Bronchial epithelial cell (primary cell): ENCODE measurements around the gene TECPR2. TPM values are rescaled to one million over a fixed set of nuclear protein-coding genes. Genes with fewer than 3 reads are reported as not detected.

Experiments used
- DNase-seq: peaks from one replicate; pipeline ENCODE4 v3.0.0-alpha.2; 2010; ENCODE audit warnings: low read depth
- FAIRE-seq: peaks from 2 replicates; lab custom pipeline; 2011; peaks lifted over from hg19 to GRCh38; lab: Jason Lieb, UNC
- H3K27me3 ChIP-seq: 2 replicates; pipeline ENCODE4 v1.5.1; 2011; ENCODE audit warnings: low read length; ENCODE audit not compliant: control insufficient read depth, insufficient read depth
- H3K36me3 ChIP-seq: 2 replicates; pipeline ENCODE4 v1.5.1; 2011; ENCODE audit warnings: low read length; ENCODE audit not compliant: control insufficient read depth, insufficient read depth
- H3K4me3 ChIP-seq: 2 replicates; pipeline ENCODE4 v1.5.1; 2011; ENCODE audit warnings: mild to moderate bottlenecking, low read depth, low read length, control low read depth
- CTCF ChIP-seq: IDR thresholded peaks from 2 replicates; pipeline ENCODE4 v1.5.1; 2011; ENCODE audit warnings: mild to moderate bottlenecking, moderate library complexity, low read length, control low read depth, inconsistent platforms; ENCODE audit not compliant: insufficient read depth, severe bottlenecking
- total RNA-seq: library from RNA; depleted of rRNA; stranded (reverse); fragments of >200 nt; gene quantifications from 2 replicates; pipeline ENCODE4 v1.2.1, GENCODE V29; 2014

Gene TECPR2
- total RNA-seq, 1 donor from 2014 or later: 4.7 TPM

DNA sequence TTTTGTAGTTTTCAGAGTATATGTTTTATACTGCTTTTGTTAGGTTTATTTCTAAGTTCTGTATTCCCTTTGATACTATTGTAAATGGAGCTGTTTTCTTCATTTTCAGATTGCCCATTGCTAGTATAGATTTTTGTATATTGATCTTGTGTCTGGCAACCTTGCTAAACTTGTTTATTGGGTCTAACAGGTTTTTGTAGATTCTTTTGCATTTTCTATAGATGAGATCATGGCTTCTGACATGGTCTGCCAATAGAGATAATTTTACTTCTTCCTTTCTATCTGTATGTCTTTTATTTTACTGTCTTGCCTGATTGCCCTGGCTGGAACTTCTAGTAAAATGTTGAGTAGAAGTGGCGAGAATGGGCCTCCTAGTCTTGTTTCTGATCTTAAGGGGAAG is 106.5 kb downstream of the TECPR2 start:
- no peak for TF ChIP-seq CTCF
- no peaks in the 10 kb centered on the region for H3K27me3 ChIP-seq
- peak; percentile 38 for DNase-seq
- peaks cover 4% of the 10 kb centered on the region for H3K36me3 ChIP-seq
- no peak for FAIRE-seq
- H3K4me3 ChIP-seq: no peak overlapping the region

DNA sequence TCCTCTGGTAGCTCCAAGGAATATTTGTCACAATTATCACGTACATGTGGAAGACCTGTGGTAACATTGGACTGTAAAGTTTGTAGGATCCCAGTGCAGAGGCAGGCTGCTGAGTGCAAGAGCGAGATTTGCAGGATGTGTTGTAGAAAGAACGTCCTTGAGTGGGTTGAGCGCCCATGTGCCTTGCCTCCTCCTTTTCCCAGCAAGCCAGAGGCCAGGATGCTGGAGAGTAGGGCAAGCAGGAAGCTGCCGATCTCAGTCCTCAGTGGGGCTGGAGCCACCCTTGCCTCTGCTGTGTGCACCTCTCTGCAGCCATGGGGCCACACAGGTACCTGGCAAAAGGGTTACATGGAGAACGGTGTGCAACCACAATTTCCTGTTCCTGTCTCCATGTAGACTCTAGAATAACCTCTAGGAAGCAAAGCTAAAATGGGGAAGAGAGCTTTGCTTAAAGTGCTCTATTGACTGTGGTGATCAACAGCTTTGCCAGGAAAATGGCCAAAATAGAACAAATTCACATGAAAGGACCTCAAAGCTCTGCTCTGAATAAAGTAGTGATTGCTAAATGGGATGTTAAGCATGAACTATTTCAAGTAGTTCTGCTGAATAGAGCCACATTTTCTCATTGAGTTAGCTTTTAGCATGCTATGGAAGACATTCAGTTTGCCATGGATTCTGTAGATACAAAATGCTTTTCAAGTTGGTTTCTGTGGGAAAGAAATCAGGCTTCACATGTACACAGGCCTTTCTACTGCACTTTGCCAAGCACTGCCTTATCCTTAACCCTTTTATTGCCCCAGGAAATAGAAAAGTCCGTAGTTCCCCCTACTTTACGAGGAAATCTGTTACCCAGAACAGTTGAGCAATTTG is 109.4 kb downstream of the TECPR2 start:
- no peak overlapping the region for H3K4me3 ChIP-seq
- H3K27me3 ChIP-seq: no peaks in the 10 kb centered on the region
- no peak for TF ChIP-seq CTCF
- FAIRE-seq: no peak
- peaks cover 4% of the 10 kb centered on the region for H3K36me3 ChIP-seq
- no peak for DNase-seq

- no peaks in the 10 kb centered on the region for H3K27me3 ChIP-seq
- no peak for DNase-seq
- peaks cover 4% of the 10 kb centered on the region for H3K36me3 ChIP-seq
- no peak for TF ChIP-seq CTCF
- FAIRE-seq: no peak
- no peak overlapping the region for H3K4me3 ChIP-seq
Observed at GRCh38 chr14:102472791-102473150, 110.0 kb downstream of the TECPR2 start.

GRCh38 chr14:102473559-102473958 is 110.8 kb downstream of the TECPR2 start:
- DNase-seq (no peak), FAIRE-seq (no peak)
- H3K4me3 ChIP-seq: no peak overlapping the region

DNA sequence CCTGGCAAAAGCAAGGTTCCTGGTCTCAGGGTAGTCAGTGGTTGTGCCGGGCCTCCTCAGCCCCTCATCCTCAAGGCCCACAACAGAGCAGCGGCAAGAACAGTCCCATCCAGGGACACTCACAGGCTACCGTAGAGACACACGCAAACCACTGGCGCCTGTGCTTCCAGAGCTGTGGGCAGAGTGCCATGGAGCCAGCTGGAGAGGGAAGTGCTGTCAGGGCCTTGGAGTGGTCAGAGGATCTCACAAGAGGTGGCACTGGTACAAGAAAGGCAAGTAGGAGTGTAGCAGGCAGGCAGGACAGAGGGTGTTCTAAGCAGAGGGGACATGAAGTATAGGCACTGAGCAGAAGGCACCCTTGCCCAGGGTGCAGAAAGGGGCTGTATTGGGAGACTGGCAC is 112.2 kb downstream of the TECPR2 start:
- Histone ChIP-seq H3K4me3 (no peak overlapping the region), H3K36me3 (peaks cover 4% of the 10 kb centered on the region), H3K27me3 (no peaks in the 10 kb centered on the region)
- FAIRE-seq (no peak), DNase-seq (no peak)
- TF ChIP-seq CTCF: no peak

More at GRCh38 chr14:102473559-102473958, 110.8 kb downstream of the TECPR2 start:
- no peaks in the 10 kb centered on the region for H3K27me3 ChIP-seq
- peaks cover 4% of the 10 kb centered on the region for H3K36me3 ChIP-seq
- no peak for TF ChIP-seq CTCF
